Frontal cortex (tissue), 4 donors: ENCODE measurements around the gene SLC38A3. TPM values are rescaled to one million over a fixed set of nuclear protein-coding genes. Genes with fewer than 3 reads are reported as not detected.

Experiments used
- DNase-seq, 2 donors: peaks; one replicate each; pipeline ENCODE4 v3.0.0; 2012; ENCODE audit warnings: low spot score in 2 of 2
- FAIRE-seq: peaks from 2 replicates; lab custom pipeline; 2012; peaks lifted over from hg19 to GRCh38; lab: Jason Lieb, UNC
- total RNA-seq: library from RNA; depleted of rRNA; stranded (reverse); fragments of >200 nt; gene quantifications from one replicate; pipeline ENCODE4 v1.2.3, GENCODE V29; 2014
- donor health status: control.
- donor health status: control.
- donor health status: control.

SLC38A3 gene
- total RNA-seq, 1 donor from 2014 or later = 2.0 TPM

DNA sequence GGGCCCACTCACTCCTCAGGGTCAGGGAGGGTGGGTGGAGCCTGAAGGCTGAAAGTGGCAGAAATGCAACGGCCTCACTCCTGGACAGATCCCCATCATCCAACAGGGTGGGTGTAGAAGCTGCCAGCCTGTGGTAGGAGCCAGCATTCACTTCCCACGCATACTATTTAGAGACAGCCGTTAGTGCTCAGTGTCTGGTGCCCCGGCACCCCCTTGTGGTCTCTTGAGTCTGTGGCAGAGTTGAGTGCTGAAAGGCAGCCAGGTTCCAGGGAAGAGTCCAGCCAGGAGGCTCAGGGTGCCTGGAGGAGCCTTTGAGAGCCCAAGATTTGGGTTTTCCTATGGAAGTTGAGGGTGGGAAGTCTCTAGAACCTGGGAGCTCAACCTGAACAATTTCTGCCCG lies 15.8 kb upstream of the SLC38A3 start:
- DNase-seq (peak; percentile 73 to 85), FAIRE-seq (no peak)

DNA sequence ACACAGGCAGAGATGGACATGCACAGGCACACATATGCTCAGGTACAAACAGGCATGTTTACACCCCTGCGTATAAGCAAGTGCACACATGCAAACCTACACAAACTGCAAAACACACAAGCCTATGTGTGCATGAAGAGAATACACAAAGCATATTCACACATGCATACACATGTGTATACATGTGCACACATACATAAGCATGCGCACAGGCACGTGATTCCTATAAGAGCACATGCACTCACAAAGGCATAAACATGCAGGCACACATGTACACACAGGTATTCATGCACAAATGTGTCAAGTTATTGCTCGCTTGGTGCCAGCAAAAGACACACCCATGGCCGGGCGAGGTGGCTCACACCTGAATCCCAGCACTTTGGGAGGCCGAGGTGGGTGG lies 15.1 kb upstream of the SLC38A3 start:
- FAIRE-seq (no peak), DNase-seq (no peak)

DNA sequence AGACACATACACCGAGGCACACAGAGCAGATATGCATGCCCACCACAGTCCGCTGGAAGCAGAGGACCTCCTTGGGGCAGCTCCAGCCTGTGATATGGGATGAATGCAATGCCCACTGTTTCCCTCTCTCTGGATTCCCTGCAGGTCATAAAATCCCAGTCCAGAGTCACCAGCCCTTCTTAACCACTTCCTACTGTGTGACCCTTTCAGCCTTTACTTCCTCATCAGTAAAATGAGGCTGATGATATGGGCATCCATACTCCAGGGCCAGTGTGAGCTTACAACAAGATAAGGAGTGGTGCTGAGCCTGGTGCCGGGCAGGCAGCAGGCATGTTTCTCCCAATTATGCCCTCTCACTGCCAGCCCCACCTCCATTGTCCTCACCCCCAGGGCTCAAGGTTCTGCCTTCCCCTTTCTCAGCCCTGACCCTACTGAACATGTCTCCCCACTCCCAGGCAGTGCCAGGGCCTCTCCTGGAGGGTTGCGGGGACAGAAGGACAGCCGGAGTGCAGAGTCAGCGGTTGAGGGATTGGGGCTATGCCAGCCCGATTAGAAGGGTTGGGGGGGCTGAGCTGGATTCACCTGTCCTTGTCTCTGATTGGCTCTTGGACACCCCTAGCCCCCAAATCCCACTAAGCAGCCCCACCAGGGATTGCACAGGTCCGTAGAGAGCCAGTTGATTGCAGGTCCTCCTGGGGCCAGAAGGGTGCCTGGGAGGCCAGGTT lies 14.0 kb upstream of the SLC38A3 start, which contains the start of gene GNAT1:
TSS of gene GNAT1 (plus strand) at position 675 of the 725 bp plus-strand sequence. CDS start 116 bp downstream, outside the sequence.
- FAIRE-seq (no peak), DNase-seq (no peak)

DNA sequence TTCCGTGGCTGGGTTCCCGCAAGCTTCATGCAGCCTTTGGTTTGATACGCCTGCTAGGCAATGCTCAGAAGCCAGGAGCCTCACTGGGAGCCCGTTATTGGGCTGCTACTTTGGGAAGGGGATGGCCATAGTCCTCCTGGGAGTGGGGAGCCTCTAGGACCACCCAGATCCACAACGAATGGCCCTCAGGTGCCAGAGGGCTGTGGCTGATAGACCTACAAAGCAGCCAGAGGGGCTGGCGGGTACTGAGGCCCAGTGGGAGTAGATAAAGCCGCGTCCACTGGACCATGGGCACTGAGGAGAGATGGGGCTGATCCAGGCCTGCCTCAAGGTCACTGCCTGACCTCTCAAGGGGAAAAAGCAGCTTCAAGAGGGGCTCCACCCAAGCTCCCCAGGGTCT lies 12.9 kb upstream of the SLC38A3 start:
- DNase-seq (no peak), FAIRE-seq (no peak)

DNA sequence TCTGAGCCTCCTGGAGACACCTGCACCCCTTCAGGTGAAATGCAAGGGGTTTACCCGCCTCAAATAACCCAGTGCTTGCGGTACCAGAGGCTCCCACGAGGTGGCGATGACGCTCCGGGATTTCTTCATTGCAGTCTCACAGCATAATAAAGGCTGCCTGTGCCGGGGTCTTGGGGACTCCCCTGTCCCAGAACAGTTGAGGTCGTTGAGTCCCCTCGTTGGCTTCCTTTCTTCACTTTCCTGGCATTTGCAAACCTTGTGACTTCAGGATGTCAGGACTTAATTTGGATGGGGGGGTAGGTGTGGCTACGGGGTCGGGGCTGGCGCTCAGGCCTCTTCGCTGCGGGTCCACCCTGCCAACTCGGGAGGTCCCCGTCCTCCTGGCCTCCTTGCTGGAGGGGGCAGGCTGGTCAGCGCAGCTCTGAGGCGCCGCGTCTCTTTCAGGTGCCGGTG lies 12.4 kb upstream of the SLC38A3 start:
- no peak for FAIRE-seq
- DNase-seq = peak; percentile 79 to 85

DNA sequence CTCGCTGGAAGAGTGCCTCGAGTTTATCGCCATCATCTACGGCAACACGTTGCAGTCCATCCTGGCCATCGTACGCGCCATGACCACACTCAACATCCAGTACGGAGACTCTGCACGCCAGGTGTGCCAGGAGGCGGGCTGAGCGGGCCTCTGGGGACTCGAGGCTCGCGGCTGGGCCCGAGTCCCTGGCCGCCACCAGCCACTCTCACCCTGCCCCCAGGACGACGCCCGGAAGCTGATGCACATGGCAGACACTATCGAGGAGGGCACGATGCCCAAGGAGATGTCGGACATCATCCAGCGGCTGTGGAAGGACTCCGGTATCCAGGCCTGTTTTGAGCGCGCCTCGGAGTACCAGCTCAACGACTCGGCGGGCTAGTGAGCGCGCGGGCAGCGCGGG lies 11.8 kb upstream of the SLC38A3 start:
- no peak for FAIRE-seq
- DNase-seq = no peak

DNA sequence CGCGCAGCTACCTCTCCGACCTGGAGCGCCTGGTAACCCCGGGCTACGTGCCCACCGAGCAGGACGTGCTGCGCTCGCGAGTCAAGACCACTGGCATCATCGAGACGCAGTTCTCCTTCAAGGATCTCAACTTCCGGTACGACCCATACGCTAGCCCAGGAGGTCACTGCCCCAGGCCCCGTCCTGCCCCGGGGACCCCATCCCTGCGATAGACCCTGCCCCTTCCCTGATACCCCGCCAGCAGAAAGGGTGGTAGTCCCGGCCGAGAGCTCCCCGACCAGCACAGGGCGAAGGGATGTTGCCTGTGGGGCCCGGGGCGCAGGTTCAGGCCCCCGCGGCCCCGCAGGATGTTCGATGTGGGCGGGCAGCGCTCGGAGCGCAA lies 11.3 kb upstream of the SLC38A3 start:
- DNase-seq = no peak
- FAIRE-seq = no peak

DNA sequence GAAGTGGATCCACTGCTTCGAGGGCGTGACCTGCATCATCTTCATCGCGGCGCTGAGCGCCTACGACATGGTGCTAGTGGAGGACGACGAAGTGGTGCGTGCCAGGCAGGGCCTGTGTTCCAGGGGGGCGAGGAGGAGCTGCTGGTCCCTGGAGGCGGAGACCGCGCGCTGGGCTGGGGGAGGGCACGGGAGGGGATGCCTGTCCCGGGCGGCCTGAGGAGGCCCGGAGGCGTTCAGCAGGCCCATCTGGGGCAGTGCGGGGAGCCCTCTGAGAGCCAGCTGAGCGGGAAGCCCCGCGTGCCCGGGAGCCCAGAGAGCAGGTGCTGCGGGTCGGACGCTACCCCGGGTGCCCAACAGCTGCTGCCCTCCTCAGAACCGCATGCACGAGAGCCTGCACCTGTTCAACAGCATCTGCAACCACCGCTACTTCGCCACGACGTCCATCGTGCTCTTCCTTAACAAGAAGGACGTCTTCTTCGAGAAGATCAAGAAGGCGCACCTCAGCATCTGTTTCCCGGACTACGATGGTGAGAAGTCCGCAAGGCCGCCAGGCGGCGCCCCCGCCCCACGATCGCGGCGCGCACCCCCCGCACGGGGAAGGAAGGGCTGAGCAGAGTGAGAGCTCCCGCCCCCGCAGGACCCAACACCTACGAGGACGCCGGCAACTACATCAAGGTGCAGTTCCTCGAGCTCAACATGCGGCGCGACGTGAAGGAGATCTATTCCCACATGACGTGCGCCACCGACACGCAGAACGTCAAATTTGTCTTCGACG lies 10.8 kb upstream of the SLC38A3 start:
- no peak for FAIRE-seq
- DNase-seq = peak; percentile 90 to 92

DNA sequence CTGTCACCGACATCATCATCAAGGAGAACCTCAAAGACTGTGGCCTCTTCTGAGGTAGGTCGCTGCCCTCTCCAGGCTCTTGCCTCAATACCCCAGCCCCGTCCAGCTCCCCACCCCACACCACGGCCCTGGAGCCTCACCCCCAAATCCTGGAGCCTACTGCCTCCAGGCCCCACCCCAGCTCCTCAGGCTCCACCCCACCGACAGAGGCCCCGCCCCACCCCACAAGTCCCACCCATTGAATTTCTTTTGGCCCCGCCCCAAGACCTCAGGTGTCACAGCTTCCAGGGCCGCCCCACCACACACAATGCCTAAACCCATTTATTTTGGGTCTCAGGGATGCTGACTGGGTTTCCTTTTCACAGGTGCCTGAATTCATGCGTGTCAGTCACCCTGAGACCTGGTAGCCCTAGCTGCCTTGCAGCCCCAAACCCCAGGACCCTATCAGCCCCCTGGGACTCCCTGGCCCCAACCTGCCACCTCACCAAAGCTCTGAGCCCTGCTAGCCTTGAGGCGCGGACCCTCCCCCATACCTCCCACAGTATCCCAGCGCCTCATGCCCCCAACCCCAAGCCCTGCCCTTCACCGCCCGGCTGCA lies 10.1 kb upstream of the SLC38A3 start:
- no peak for DNase-seq
- no peak for FAIRE-seq

DNA sequence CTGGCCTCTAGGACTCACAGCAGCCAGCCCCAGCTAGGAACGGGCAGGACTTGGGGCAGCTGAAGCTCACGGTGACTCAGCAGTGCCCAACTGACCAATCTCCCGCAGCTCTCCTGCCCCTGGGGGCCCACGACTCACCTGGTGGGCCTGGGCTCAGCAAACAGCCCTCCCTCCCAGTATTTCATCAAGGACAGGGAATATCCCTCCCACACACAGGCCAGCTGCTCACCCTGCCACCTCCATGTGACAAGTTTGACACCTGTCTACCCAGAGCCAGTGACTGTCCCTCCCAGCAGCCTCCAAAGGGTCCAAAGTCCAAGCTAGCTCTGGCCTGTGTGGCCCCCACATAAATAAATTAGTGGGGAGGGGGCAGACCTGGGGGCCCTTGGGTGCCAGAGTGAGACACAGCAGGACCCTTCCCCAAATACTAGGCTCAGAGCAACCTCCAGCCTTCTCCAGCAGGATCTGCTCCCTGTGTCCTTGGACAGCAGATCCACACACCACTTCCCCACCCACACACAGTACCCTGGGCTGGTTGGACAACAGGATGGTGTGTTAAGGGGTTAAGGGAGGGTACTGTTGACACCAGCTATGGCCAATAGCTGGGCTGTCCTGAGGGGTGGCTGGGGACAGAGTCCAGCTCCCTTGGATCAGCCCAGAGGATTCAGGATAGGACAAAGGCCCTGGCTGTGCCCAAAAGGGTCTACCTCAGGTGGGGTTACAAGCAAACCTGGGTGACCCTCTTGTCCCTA lies 9.4 kb upstream of the SLC38A3 start:
- FAIRE-seq = no peak
- no peak for DNase-seq

DNA sequence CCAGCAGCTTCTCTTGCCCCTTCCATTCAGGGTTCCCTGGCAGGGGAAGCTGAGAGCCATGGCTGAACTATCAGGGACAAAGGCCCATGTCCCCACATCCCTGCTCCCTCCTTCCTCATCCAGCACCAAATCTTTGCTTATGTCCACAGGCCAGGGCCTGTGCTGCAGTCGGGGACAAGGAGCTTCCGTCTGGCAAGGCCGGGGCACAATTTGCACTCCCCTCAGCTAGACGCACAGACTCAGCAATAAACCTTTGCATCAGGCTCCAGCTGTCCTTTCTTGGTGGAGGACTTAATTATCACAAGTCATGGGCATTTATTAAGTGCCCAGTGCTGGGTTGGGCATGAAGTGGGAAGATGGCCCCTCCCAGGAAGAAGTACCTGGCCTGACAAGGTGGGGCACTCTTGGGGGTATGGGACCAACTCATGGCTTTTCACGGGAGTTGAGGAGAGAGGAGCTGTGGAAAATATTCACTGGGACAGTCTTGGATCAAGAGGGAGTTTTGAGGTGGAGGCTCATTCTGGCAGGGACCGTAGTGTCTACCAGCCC lies 8.7 kb upstream of the SLC38A3 start:
- DNase-seq (no peak), FAIRE-seq (no peak)

DNA sequence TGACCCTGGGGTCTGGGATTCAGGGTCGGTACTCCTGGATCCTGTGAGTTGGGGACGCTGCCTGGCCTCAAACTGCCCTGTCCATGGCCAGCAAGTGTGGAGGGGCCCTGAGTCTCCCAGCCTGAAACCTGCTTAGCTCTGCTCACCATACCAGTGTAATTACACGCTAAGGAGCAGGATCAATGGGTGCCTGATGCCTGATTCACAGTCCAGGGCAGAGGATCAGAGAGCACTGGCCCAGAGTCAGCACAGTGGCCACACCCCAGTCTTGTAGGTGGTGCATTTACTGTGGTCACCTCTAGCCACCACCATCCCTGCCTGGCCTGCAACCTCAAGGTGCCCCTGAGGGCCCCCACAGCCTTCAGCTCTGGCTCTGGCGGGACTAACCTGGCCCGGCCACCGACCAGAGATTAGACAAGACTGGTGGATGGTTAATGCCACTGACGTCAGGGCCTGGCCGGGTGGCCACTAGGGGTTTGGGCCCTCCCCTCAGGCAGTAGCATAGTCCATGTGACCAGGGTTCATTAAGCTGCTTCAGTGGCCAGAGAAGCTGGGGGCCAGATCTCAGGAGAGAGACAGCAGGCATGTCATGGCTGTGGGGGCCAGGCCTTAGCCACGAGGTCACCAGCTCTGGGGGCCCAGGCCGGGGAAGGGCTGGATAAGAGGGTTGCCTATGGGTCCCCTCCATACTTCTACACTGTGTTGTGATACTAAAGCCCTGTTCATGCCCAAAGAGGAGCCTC lies 3.3 kb upstream of the SLC38A3 start:
- no peak for DNase-seq
- FAIRE-seq = no peak

DNA sequence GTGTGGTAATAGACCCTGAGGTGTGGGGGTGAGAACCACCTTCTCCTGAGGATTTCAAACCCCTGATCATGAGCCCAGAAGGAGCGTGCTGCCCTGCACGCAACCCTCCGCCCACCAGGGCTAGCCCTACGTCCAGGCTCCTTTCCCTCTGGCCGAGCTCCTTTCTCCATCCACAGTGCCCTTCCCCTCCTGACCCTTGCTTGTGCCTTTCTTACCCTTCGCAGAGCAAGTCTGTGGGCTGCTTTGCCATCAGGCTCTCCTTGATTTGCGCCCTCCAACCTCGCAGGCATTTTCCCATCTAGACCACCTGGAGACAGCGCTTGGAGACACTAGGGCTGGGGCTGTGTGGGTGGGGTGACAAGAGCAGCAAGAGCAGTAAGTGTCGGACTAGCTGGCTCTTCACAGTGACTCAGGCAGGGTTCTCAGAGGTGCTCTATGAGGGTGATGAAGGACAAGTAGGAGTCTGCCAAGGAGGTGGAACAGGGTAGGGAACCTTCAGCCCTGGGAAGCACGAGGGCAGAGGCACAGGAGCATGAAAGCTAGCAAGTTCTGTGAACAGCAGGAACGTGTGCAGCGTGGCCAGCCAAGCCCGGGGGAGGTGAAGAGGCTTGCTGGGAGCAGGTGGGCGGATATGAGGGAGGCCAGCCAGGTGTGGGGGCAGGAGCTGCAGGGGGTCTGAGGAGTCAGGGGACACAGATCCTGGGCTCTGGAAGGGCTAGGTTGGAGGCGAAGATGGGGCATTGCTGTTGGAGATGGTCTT lies 2.5 kb upstream of the SLC38A3 start:
- DNase-seq = peak in 1 of 2 donors; percentile 56
- no peak for FAIRE-seq

DNA sequence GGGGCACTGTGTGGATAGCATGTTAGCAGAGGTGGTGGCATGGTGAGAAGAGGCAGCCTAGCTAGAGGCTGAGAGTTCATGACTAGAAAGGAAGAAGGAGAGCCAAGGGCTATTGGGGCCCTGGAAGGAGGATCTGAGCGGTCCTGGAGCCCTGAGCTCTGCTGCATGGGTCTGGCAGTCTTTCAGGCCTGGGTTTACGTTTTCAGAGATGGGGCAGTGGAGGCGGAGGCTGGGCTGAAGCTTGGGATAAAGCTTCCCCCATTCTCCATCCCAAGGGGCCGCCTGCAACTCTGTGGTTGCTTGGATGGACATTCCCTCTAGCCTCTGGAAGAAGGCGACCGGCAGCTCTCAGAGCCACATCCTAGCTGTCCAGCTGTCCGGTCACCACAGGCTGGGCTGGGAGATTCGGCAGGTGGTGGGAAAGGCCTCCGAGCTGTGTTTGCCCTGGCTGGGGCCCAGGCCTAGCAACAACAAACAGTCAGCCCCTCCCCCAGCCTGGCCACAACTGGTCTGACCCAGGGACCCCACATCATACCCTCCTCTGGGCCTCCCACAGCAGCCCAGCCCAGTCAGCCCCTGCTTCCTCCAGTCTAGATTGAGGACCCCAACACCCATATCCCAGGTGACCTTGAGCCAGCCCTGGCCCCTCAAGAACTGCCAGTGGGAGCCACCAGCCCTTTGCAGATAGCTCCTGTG lies 1.8 kb upstream of the SLC38A3 start:
- FAIRE-seq (no peak), DNase-seq (no peak)

DNA sequence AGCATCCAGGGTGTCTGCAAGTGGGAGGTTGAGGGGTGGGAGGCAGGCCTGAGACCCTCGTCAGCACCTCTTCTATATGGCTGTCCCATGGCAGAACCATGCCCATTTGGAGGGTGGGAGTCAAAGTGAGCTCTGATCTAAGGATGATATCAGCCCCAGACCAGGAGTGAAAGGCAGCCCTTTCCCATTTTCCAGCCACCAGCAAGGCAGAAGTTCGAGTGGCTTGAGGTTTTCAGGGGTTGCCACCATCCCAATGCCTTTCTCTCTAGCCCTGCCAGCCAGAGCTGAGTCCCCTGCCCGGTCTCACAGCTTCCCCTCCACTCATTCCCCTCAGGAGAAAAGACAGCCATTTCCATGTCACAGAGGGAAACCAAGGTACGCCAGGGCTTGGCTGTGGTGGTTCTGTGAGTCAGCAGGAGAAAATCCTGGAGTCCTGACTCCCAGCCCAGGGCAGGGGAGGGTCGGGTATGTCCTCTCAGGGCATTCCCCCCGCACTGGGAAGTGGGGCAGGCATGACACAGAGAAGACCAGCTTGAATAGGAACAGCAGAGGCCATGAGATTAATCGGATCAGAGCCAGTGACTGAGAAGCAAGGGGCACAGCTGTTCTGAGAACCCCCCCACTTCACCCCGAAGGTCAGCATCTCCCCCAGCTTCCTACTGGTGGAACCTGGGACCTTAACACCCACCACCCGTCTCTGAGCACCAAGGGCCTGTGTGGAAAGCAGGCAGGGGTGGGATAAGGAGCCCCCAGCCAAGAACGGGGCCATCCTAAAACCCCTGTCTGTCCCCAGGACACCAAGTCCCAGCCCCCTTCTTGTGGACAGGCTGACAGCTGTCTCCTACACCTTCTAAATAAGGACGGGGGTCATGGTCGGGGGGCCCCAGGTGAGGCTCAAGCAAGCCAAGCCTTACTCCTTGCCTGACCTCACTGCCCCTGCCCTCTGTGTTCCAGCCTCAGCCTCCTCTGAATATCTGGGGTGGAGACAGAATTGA lies 965 bp upstream of the SLC38A3 start:
- no peak for DNase-seq
- no peak for FAIRE-seq

DNA sequence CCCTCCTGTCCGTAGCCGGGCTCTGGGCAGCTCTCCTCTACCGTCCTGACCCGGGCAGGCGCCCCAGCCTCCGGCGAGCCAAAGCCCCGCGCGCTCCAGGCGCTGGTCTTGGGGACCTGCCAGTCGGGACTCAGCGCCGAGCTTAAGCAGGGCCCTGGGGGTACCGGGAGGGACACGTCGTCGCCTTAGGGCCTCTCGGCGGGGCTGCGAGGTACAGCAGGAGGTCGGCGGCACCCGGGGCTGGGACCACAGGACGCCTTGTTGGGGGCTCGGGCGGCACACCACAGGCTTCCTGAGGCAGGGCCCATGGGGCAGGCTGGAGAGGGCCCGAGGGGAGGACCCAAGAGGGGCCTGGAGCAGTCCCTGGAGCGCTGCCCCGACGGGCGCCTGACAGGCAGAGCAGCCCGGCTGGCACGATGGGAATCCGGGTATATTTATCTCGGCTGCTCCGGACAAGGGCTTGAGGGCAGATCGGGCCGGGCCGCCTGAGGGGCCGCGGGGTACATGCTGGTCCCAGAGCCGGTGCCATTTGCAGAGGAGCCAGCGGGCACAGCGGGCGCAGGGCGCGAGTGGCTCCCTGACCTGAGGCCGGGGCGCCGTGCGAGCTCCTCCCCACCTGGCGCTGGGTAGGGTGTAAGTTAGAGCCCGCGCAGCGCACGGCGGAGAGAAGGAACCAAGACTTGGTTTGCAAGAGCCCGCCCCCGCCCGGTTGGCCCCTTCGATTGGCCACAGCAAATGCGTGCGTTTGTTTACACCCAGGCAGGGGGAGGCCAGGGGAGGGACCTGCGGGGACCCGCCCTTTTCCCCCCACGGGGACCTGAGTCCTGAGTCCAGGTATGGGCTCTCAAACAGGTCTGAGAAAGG lies 574 bp downstream of the SLC38A3 start:
- no peak for FAIRE-seq
- DNase-seq = peak in 1 of 2 donors; percentile 52
